Hepatocyte (in vitro differentiated cells): Measurements from ENCODE around the gene DCDC1. TPM values are rescaled to one million over a fixed set of nuclear protein-coding genes. Genes with fewer than 3 reads are reported as not detected.
A peak's percentile ranks its signal among the peaks of the same experiment; 100 is the strongest.

Experiments
- DNase-seq: peaks from one replicate; pipeline ENCODE4 v3.0.0-alpha.2; 2016; ENCODE audit warnings: low spot score
- H2AFZ ChIP-seq: fragments of 200-600 bp; sonication (generic); 2 replicates; pipeline ENCODE4 v1.6.0; 2016; ENCODE audit warnings: antibody characterized with exemption, mild to moderate bottlenecking
- H3K27ac ChIP-seq: fragments of 200-600 bp; sonication (generic); 2 replicates; pipeline ENCODE4 v1.5.1; 2016; ENCODE audit warnings: mild to moderate bottlenecking
- H3K27me3 ChIP-seq: fragments of 200-600 bp; sonication (generic); 2 replicates; pipeline ENCODE4 v1.6.1; 2016
- H3K36me3 ChIP-seq: fragments of 200-600 bp; sonication (generic); replicated peaks from 2 replicates; pipeline ENCODE4 v1.5.1; 2016; ENCODE audit warnings: low read depth; ENCODE audit not compliant: insufficient read depth
- H3K4me1 ChIP-seq: fragments of 200-600 bp; sonication (generic); 2 replicates; pipeline ENCODE4 v1.5.1; 2016; ENCODE audit warnings: mild to moderate bottlenecking, moderate library complexity; ENCODE audit not compliant: insufficient read depth
- H3K4me2 ChIP-seq: fragments of 200-600 bp; sonication (generic); 2 replicates; pipeline ENCODE4 v1.6.0; 2016
- H3K4me3 ChIP-seq: fragments of 200-600 bp; sonication (generic); 2 replicates; pipeline ENCODE4 v1.5.1; 2016; ENCODE audit warnings: mild to moderate bottlenecking
- H3K79me2 ChIP-seq: fragments of 200-600 bp; sonication (generic); 2 replicates; pipeline ENCODE4 v1.6.0; 2017; ENCODE audit warnings: mild to moderate bottlenecking
- H3K9me2 ChIP-seq: fragments of 200-600 bp; sonication (generic); replicated peaks from 2 replicates; pipeline ENCODE4 v1.6.0; 2017; ENCODE audit warnings: mild to moderate bottlenecking; ENCODE audit not compliant: insufficient read depth
- H3K9me3 ChIP-seq: fragments of 200-600 bp; sonication (generic); 2 replicates; pipeline ENCODE4 v1.5.1; 2016; ENCODE audit warnings: low read depth, mild to moderate bottlenecking
- H4K20me1 ChIP-seq: fragments of 200-600 bp; sonication (generic); 2 replicates; pipeline ENCODE4 v1.6.0; 2016; ENCODE audit warnings: mild to moderate bottlenecking; ENCODE audit not compliant: insufficient read depth, poor library complexity, severe bottlenecking
- CTCF ChIP-seq: fragments of 200-600 bp; sonication (generic); IDR thresholded peaks from 2 replicates; pipeline ENCODE4 v1.5.1; 2016; ENCODE audit warnings: antibody characterized with exemption, mild to moderate bottlenecking; ENCODE audit not compliant: poor library complexity
- EZH2 ChIP-seq: fragments of 200-600 bp; sonication (generic); IDR thresholded peaks from 2 replicates; pipeline ENCODE4 v1.6.1; 2016; ENCODE audit warnings: antibody characterized with exemption, mild to moderate bottlenecking, borderline replicate concordance
- EZH2phosphoT487 ChIP-seq: fragments of 200-600 bp; sonication (generic); IDR thresholded peaks from one replicate; pipeline ENCODE4 v1.6.1; 2018; ENCODE audit warnings: antibody characterized with exemption, mild to moderate bottlenecking, low read depth, moderate library complexity; ENCODE audit not compliant: unreplicated experiment, severe bottlenecking
- WGBS: methylation state at CpG from one replicate; pipeline ENCODE4 v1.1.6; 2016; ENCODE audit warnings: low lambda C conversion rate; ENCODE audit errors: missing lambda C conversion rate; 5-methylcytosine and 5-hydroxymethylcytosine counted together
- polyA plus RNA-seq: library from polyadenylated mRNA; unstranded; fragments of >200 nt; fragmentation: Nextera tagmentation; extraction: Ambion mirVana; gene quantifications from 2 replicates; pipeline ENCODE4 v1.2.1, GENCODE V29; 2016
- total RNA-seq: library from RNA; depleted of rRNA; stranded (reverse); fragments of >200 nt; gene quantifications from 2 replicates; pipeline ENCODE4 v1.2.3, GENCODE V29; 2014

DCDC1 gene
- total and polyA plus RNA-seq, 2 experiments from 2014 or later, result 0.63 to 1.9 TPM

GRCh38 chr11:31340903-31341572 is 28.5 kb downstream of the DCDC1 start:
- no peaks in the 10 kb centered on the region for H3K9me2 ChIP-seq
- H3K4me1 ChIP-seq, result no peaks in the 10 kb centered on the region
- no peaks in the 10 kb centered on the region for H3K79me2 ChIP-seq
- 84% methylated on average over 5 of the region's 5 CpGs for WGBS
- no peak overlapping the region for H3K4me3 ChIP-seq
- DNase-seq, result peak; percentile 37
- no peaks in the 10 kb centered on the region for H3K9me3 ChIP-seq
- no peak overlapping the region for H3K27ac ChIP-seq
- TF ChIP-seq CTCF, result peak; percentile 30
- no peak for TF ChIP-seq EZH2
- TF ChIP-seq EZH2phosphoT487, result no peak
- H3K4me2 ChIP-seq, result no peak overlapping the region
- no peaks in the 10 kb centered on the region for H4K20me1 ChIP-seq
- H3K27me3 ChIP-seq, result peaks cover 3% of the 10 kb centered on the region
- H2AFZ ChIP-seq, result no peak overlapping the region
- no peaks in the 10 kb centered on the region for H3K36me3 ChIP-seq

- WGBS, result 73% methylated on average over 2 of the region's 2 CpGs
- H4K20me1 ChIP-seq, result no peaks in the 10 kb centered on the region
- DNase-seq, result no peak
- H3K4me3 ChIP-seq, result no peak overlapping the region
- no peaks in the 10 kb centered on the region for H3K79me2 ChIP-seq
- TF ChIP-seq EZH2 (no peak), CTCF (no peak), EZH2phosphoT487 (no peak)
- no peak overlapping the region for H2AFZ ChIP-seq
- no peaks in the 10 kb centered on the region for H3K9me3 ChIP-seq
- H3K27ac ChIP-seq, result no peak overlapping the region
- no peaks in the 10 kb centered on the region for H3K36me3 ChIP-seq
- peaks cover 3% of the 10 kb centered on the region for H3K27me3 ChIP-seq
- no peaks in the 10 kb centered on the region for H3K9me2 ChIP-seq
- H3K4me1 ChIP-seq, result no peaks in the 10 kb centered on the region
- no peak overlapping the region for H3K4me2 ChIP-seq
Measured at GRCh38 chr11:31337806-31338205, 31.7 kb downstream of the DCDC1 start.

GRCh38 chr11:31328697-31329096 is 40.8 kb downstream of the DCDC1 start:
- H3K9me3 ChIP-seq, result no peaks in the 10 kb centered on the region
- no peak for TF ChIP-seq EZH2phosphoT487
- TF ChIP-seq EZH2, result no peak
- TF ChIP-seq CTCF, result no peak
- WGBS, result 97% methylated on average over 6 of the region's 6 CpGs
- H3K9me2 ChIP-seq, result no peaks in the 10 kb centered on the region
- no peaks in the 10 kb centered on the region for H3K4me1 ChIP-seq
- no peaks in the 10 kb centered on the region for H3K36me3 ChIP-seq
- H2AFZ ChIP-seq, result no peak overlapping the region
- no peak overlapping the region for H3K4me3 ChIP-seq
- no peak overlapping the region for H3K27ac ChIP-seq
- DNase-seq, result no peak
- no peaks in the 10 kb centered on the region for H3K27me3 ChIP-seq
- no peak overlapping the region for H3K4me2 ChIP-seq
- no peaks in the 10 kb centered on the region for H4K20me1 ChIP-seq
- no peaks in the 10 kb centered on the region for H3K79me2 ChIP-seq
